HL-60/S4 (cell line): ENCODE data around the gene SMYD4.
"Not testable (repeated sequence)": the region's sequence is repeated elsewhere in the genome, so short reads cannot be mapped to it uniquely, and the experiment has no call there.

Source experiments
- in situ Hi-C: fragments of 300-500 bp; cut with MboI; formaldehyde crosslinking; loops from 2 replicates; pipeline ENCODE4 v1.14.3; 2022; ENCODE audit warnings: low sequenced_read_pairs

Gene SMYD4

DNA sequence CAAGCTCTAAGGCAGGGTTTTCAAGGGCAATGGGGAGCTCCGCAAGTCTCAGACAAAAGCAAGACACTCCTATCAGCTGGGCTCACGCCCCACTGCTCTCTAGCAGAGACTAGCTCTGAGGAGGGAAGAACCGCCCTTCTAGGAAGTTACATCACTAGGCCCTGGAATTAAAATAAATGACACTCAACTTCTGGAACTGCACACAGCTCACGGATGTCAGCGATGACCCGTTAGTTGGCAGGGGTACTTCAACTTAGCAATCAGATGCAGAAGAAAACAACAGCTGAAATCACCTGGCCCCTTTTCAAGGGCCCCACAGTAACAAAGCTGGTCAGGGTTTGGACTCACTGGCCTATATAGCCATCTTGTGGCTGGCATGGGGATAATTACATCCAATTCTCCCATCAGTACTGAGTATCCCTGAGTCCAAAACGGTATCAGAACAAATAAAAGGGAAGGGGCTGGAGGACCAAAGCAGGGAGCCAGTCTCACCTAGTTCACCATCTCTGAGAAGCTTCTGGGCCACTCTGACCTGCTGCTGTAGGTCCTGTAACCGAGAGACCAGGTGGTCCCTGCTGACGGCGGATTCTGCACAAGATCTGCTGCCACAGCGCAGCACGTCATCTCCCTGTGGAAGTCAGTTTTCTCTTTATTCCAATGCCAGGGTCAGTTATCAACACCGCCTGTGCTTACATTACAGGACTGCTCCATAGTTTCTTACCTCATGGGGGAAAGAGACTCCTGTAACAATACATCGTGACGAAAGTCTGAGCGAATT is 45.7 kb downstream of the SMYD4 start:
- in situ Hi-C loops = no loop called here

DNA sequence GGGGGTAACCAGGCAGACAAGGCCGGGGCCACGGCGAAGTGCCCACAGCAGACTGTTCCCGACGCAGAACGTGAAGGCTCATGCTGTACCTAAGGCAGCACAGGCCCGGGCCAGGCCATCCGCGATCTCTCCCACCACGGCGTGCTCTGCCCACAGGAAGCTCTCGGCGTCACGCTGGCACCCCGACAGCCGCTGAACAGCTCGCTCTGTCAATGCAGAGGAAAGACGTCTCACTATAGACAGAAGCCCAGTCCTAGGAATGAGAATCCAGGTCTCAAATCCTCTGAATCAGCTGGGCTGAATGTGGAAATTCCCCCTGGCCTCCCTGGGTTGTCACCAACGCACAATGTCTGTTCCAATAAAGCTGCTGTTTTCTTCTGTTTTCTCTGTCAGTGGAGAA is 46.4 kb downstream of the SMYD4 start:
- in situ Hi-C loops = no loop called here

DNA sequence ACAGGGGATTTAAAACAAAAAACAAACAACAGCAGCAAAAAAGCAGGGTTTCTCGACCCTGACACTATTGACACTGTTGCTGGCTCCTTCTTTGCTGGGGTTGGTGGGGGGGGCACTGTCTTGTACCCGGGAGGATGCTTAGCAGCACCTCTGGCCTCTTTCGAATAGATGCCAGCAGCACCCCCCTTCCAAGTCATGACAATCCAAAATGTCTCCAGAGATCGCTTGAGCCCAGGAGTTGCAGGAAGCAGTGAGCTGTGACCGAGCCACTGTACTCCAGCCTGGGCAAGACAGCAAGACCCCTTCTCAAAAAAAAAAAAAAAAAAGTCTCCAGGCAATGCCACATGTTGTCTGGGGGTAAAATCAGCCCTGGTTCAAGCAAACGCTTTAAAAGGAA is 47.5 kb downstream of the SMYD4 start:
- in situ Hi-C loops = no loop called here

DNA sequence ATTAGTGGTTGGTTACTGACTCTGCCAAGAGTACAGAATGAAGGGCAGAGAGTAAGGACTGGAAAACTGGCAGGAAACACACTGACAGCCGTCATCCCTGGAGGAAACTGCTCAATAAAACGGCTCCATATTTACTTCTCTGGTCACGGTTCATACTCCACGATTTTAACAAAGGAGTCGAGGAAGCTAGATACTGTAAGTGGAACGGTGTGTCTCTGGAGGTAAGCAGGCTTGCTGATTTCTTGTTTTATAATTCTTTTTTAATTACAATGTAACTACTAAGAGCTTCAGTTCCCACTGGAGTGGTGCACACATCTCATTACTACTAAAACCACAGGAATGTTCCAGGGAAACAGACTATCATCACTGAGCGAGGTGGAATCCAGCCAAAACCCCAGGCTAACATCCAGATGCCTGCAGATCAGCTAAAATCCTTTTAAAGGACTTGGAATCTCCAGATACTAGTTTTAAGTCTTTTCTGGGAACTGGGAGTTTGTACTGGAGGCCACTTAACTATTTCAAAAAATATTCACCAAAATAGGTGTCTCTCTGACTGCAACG is 50.1 kb downstream of the SMYD4 start:
- in situ Hi-C loops = no loop called here

DNA sequence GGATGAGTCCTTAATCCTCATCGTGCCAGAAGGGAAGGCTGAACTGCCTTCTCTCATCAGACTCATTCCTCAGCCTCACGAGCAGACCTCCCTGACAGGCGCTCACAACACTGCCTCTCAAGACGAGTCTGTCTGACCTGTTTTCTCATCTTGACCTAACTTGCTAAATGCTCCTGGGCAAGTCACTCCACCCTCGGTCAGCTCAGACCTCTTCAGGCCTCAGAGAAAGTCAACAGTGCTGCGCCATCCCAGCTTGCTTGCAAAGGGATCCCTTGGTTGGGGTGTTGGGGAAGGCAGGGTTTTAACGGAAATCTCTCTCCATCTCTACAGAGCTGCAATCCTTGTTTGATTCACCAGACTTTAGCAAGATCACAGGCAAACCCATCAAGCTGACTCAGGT is 52.8 kb downstream of the SMYD4 start:
- in situ Hi-C loops = no loop called here

DNA sequence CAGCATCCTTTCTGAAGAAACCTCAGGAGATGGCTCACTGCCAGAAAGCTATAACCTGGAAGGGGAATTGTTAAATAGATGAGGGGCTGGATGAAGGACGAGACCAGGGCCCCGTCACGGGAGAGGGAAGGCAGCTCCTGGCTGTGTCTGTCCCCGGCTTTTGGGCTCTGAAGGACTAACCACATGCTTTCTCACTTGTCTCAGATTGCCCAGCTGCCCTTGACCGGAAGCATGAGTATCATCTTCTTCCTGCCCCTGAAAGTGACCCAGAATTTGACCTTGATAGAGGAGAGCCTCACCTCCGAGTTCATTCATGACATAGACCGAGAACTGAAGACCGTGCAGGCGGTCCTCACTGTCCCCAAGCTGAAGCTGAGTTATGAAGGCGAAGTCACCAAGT is 53.4 kb downstream of the SMYD4 start:
- in situ Hi-C loops = no loop called here

DNA sequence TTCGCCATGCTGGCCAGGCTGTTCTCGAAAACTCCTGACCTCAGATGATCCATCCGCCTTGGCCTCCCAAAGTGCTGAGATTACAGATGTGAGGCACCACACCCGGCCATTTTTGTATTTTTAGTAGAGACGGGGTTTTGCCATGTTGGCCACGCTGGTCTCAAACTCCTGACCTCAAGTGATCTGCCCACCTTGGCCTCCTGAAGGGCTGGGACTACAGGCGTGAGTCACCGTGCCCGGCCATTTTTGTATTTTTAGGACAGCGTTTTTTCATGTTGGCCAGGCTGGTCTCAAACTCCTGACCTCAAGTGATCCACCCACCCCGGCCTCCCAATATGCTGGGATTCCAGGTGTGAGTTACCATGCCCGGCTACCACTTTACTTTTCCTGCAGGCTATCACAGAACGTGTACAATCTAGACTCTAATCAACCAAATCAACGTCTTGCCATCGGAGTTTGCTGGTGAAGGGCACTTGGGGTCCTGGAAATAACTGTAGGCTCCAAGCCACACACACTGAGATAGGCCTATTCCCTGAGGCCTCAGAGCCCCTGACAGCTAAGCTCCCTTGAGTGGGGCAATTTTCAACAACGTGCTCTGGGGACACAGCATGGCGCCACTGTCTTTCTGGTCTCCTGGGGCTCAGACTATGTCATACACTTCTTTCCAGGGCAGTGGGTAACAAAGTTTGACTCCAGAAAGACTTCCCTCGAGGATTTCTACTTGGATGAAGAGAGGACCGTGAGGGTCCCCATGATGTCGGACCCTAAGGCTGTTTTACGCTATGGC is 55.1 kb downstream of the SMYD4 start:
- in situ Hi-C loops = no loop called here

DNA sequence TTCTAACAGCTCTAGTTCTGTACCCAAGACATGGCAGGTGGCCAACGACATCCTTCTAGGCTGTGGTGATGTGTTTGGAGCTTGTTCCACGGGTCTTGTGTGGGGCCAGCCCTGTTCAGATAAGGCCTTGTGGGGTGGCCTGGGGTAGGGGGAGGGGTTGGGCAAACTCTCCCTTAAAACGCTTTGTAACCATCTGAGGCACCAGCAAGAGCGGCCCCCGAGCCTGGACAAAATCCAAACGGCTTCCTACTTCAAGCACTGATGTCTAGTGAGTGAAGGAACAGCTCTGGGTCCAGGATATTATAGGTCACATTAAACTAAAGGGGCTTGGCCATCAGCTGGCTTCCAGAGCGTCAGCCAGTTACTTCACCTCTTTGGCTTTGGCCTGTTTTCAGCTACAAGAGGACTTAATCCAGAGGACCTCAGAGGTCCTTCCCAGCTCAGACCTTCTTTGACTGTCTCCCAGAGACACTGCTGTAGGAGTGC is 56.0 kb downstream of the SMYD4 start:
- in situ Hi-C loops = no loop called here

DNA sequence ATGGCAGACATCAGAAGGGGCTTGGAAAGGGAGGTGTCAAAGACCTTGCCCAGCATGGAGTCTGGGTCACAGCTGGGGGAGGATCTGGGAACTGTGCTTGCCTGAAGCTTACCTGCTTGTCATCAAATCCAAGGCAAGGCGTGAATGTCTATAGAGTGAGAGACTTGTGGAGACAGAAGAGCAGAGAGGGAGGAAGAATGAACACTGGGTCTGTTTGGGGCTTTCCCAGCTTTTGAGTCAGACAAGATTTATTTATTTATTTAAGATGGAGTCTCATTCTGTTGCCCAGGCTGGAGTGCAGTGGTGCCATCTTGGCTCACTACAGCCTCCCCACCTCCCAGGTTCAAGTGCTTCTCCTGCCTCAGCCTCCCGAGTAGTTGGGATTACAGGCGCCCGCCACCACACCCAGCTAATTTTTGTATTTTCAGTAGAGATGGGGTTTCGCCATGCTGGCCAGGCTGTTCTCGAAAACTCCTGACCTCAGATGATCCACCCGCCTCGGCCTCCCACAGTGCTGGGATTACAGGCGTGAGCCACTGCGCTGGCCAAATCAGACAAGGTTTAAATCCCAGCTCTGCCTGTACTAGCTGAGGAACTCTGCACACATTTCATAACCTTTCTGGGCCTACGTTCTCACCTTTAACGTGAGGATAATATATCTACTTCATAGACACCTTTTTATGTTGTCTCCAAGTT is 56.6 kb downstream of the SMYD4 start:
- in situ Hi-C loops = not testable (repeated sequence)

DNA sequence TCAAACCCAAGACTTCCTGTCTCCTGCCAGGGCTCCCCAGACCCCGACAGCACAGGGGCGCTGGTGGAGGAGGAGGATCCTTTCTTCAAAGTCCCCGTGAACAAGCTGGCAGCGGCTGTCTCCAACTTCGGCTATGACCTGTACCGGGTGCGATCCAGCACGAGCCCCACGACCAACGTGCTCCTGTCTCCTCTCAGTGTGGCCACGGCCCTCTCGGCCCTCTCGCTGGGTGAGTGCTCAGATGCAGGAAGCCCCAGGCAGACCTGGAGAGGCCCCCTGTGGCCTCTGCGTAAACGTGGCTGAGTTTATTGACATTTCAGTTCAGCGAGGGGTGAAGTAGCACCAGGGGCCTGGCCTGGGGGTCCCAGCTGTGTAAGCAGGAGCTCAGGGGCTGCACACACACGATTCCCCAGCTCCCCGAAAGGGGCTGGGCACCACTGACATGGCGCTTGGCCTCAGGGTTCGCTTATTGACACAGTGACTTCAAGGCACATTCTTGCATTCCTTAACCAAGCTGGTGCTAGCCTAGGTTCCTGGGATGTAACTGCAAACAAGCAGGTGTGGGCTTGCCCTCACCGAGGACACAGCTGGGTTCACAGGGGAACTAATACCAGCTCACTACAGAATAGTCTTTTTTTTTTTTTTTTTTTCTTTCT is 59.8 kb downstream of the SMYD4 start:
- in situ Hi-C loops = no loop called here

DNA sequence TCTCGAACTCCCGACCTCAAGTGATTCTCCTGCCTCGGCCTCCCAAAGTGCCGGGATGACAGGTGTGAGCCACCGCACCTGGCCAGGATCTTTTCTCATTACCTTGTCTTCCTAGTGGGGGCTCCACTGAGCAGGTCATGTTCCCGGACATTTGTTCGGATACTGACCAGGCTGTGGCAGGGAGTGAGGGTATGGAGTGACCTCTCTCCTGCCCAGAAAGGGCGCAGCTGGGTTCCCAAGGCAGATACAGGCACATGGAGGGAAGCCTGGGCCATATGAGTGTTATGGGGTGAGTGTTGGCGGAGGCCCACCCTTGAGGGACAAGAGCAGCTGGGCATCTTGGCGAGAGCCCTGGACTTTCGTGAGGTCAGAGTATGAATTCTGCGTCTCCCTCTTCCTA is 62.3 kb downstream of the SMYD4 start:
- in situ Hi-C loops = no loop called here

DNA sequence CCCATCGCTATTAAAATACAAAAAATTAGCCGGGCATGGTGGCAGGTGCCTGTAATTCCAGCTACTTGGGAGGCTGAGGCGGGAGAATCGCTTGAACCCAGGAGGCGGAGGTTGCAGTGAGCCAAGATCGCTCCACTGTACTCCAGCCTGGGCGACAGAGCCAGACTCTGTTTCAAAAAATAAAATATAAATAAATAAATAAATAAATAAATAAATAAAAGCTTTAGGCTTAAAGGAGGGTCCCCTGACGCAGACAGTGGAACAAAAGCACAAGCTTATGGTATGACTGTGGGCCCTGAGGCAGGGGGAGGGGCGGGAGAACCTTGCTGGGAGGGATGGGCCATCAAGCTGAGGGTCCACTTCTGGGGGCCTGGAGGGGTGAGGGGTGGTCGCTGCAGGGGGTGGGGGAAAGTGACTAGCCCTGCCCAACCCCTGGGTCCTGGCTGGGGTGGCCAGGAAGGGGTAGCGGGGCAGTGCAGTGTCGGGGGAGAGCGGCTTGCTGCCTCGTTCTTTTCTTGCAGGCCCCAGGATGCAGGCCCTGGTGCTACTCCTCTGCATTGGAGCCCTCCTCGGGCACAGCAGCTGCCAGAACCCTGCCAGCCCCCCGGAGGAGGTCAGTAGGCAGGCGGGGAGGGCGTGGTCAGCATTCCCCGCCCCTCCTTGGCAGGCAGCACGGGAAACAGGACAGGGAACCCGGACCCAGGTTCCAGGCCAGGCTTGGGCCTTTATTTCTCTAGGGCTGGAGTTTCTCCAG is 63.1 kb downstream of the SMYD4 start:
- in situ Hi-C loops = no loop called here

DNA sequence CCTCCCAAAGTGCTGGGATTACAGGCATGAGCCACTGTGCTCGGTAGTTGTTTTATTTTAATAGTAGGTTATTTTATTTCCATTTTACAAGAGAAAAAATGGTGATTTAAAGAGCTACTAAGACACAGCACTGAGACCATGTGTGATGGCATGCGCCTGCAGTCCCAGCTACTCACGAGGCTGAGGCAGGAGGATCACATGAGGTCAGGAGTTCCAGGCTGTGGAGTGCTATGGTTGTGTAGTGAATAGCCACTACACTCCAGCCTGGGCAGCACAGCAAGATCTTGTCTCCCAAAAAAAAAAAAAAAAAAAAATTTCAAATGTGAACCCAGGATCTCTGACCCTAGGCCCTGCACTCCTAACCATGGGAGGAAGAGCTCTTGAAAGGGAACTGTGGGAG is 64.1 kb downstream of the SMYD4 start:
- in situ Hi-C loops = no loop called here

DNA sequence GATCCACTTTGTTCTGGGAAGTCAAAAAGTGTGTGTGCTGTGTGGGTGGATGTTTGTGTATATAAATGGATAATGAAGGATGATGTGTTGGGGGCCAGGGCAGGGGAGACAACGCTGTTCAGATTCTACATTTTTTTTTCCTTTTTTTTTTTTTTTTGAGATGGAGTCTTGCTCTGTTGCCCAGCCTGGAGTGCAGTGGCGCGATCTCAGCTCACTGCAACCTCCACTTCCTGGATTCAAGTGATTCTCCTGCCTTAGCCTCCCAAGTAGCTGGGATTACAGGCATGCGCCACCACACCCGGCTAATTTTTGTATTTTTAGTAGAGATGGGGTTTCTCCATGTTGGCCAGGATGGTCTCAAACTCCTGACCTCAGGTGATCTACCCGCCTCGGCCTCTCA is 65.0 kb downstream of the SMYD4 start:
- in situ Hi-C loops = not testable (repeated sequence)

DNA sequence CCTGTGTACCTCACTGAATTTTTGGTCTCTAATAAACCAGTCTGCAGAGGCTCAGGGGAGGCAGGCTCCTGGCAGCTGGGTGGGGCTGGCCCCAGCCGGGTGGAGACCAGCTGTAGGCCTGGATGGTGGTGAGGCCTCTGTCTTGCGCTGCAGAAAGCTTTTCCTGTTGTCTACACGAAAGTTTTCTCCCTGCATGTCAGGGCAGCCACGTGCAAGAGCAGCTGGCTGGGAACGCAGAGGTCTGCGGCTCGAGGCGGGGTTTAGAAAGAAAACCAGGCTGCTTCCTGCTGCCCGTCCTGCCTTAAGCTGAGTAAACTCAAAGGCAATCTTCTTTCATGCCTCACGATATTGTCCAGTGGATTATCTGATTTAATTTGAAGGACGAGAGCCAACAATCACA is 65.4 kb downstream of the SMYD4 start:
- in situ Hi-C loops = no loop called here

DNA sequence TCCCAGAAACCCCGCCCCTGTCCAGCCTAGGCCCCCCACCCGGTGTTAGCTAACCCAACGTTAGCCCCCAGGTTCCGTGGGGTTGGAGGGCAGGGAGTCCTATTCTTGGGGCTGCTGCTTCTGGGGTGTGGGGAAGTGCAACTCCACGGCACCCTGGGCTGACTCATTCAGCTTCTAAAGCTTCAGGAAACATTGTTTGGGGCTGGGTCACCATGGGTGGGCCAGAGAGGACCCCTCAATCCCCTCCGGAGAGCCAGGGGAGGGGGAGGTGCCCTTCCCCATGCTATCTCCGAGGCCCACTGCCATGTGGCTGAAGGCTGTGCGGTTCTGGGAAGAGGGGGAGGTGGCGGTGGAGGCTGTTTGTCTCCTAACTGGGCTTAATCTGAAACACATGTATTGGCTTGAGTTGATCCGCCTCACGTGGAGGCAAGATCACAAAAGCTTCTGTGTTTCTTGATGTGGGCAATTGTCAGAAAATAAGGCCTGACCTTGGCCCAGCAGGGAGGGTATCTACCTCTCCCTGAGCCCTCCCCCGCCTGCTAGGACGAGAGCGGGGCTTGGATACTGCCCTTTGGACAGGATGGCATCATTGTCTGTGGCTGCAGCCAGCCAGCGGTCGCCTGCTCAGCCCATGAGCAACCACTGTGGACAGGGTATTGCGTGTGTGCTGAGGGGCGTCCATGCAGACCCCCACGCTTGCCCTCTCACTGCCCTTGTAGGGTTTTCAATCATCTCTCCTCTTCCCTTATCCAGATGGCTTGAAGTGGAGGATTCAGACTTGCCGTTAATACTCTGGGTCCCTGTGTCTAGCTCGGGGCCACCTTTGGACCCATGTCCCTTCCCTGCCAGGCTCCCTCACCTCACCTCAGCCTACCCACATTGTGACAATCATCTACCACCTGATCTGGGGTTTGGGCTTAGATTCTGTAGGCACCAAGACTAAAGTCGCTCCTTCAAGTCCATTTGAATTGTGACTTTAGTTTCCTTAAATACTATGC is 66.5 kb downstream of the SMYD4 start:
- in situ Hi-C loops = no loop called here

DNA sequence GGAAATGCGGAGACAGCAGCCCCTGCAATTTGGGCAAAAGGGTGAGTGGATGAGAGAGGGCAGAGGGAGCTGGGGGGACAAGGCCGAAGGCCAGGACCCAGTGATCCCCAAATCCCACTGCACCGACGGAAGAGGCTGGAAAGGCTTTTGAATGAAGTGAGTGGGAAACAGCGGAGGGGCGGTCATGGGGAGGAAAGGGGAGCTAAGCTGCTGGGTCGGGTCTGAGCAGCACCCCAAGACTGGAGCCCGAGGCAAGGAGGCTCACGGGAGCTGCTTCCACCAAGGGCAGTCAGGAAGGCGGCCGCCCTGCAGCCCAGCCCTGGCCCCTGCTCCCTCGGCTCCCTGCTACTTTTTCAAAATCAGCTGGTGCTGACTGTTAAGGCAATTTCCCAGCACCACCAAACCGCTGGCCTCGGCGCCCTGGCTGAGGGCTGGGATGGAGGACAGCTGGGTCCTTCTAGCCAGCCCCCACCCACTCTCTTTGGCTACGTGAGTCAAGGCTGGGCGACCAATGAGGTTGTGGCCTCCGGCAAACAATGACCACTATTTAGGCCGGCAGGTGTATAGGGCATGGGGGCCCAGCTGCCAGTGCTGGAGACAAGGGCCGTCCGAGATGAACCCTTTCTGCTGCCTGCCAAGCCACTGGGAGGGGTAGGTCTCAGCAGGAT is 67.3 kb downstream of the SMYD4 start:
- in situ Hi-C loops = no loop called here

DNA sequence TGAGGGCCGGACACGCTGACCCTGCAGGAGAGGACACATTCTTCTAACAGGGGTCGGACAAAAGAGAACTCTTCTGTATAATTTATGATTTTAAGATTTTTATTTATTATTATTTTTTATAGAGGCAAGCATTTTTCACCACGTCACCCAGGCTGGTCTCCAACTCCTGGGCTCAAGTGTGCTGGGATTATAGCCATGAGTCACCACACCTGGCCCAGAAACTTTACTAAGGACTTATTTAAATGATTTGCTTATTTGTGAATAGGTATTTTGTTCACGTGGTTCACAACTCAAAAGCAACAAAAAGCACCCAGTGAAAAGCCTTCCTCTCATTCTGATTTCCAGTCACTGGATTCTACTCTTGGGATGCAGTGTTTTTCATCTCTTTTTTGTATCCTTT is 70.2 kb downstream of the SMYD4 start:
- in situ Hi-C loops = no loop called here
